Fibroblast of skin of right biceps (primary cell): Measurements from ENCODE around the gene SLC16A4.
"Not testable (repeated sequence)": the region's sequence is repeated elsewhere in the genome, so short reads cannot be mapped to it uniquely, and the experiment has no call there.

ENCODE experiments used
- DNase-seq: peaks from one replicate; pipeline ENCODE4 v3.0.0-alpha.2; 2013

The SLC16A4 gene

GRCh38 chr1:110390692-110391245 lies at the start of gene SLC16A4:
Gene SLC16A4, minus strand, starts transcription at chr1:110391026. Its CDS starts 1,703 bp downstream, at chr1:110389323.
- DNase-seq, result peak; percentile 52

- DNase-seq, result not testable (repeated sequence)
Measured at GRCh38 chr1:110439873-110440272, 49.0 kb upstream of the SLC16A4 start.

- no peak for DNase-seq
Measured at GRCh38 chr1:110438893-110439292, 48.1 kb upstream of the SLC16A4 start.

- not testable (repeated sequence) for DNase-seq
Measured at GRCh38 chr1:110437645-110438299, 46.9 kb upstream of the SLC16A4 start.

GRCh38 chr1:110436635-110437034 lies 45.8 kb upstream of the SLC16A4 start:
- DNase-seq, result peak; percentile 17

DNA sequence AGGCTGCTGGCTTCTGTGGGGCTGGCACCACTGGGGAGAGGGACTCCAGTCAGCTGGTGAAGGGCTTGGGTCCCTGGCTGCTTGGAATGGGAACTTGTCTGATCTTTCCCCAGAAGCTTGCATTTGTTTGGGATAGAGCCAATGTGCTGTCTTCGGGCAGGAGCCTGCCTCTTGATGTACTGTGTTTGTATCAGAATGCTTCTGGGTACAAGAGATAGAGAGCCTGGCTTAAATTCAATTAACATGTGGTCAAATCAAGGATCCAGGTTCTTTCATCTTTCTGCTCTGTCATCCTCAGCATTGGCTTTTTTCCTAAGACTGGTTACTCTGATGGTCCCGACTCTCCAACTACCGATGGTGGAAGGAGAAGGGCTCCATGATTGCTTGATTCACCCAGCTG lies 44.1 kb upstream of the SLC16A4 start:
- DNase-seq, result no peak

- DNase-seq, result peak; percentile 6
Measured at GRCh38 chr1:110433803-110434202, 43.0 kb upstream of the SLC16A4 start.

- DNase-seq, result no peak
Measured at GRCh38 chr1:110433213-110433612, 42.4 kb upstream of the SLC16A4 start.

DNA sequence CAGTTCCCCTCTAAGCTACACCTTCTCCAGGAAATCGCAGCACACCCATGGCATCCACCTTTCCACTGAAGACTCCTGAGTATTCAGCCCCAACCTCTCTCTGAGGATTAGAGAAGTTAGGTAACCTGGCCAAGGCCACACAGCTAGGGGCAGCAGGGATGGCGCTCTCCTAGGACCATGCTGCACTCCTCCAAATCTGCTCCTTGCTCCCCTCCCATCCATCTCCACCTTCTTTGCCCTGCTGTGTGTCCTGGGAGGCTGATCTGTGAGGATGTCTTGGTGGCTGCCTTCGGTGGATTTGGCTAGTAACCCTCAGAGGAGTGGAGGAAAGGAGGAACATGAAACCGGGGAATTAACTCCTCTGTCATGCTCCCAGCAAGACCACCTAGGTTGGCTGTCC lies 40.1 kb upstream of the SLC16A4 start:
- no peak for DNase-seq

- no peak for DNase-seq
Measured at GRCh38 chr1:110430366-110430765, 39.5 kb upstream of the SLC16A4 start.

GRCh38 chr1:110428946-110429345 lies 38.1 kb upstream of the SLC16A4 start:
- DNase-seq, result no peak

DNA sequence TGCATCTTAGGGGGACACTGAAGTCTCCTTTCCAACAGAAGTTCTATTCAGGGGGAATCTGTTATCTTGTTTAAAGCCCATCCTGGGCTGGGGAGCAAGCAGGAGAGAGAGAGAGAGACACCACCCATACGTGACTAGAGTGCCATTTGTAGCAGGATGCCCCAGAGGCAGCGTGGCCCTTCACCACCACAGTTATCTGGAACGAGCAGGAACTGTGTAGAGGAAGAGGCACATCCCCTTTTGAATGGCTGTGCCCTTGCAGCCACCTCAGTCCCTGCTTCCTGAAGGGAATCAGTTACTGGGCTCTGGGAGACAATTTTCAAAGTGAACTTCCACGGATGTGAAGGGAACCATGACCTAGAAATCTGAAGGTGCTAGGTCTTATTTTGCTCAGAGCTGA lies 36.0 kb upstream of the SLC16A4 start:
- DNase-seq, result no peak

GRCh38 chr1:110425612-110426152 lies 34.9 kb upstream of the SLC16A4 start:
- DNase-seq, result no peak

DNA sequence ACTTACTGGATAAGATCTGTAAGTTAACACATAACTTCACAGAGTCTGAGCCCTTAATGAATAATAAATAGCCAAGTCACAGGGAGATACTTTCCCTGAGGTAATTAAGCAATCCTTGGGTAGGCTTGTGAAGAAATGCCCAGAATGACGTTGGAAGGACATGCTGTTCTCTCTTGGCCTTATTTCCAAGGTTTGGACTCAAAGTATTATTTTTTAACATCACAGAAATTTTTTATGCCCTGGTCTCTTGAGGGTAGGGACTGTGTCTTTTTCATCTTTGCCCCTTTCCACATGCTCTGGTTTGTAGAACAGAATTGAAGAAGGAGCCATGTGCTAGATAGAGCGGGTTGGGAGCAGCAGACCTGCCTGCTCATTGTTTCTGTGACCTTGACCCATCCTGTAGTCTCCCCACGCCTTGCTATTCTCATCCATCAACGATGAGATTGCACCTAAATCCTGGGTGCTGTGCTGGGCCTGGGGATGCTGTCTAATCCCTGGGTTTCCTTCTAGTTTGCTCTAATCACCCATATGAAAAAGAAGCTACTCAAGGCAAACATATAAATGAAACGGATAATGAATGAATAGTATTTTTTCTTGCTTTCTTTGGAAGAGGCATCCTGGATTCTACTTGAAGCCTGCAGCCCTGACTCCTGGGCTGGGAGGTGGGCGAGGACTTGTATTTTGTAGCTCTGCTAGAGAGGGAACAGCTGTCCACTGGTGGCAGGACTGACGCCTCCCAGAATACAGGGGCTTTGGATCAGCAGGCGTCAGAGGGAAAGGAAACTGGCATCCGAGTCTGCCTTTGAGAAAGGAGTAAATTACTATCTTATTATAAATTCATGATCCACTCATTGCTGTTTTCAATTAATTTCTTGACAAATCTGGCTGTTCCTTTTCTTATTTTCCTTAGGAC lies 34.1 kb upstream of the SLC16A4 start:
- DNase-seq, result no peak

DNA sequence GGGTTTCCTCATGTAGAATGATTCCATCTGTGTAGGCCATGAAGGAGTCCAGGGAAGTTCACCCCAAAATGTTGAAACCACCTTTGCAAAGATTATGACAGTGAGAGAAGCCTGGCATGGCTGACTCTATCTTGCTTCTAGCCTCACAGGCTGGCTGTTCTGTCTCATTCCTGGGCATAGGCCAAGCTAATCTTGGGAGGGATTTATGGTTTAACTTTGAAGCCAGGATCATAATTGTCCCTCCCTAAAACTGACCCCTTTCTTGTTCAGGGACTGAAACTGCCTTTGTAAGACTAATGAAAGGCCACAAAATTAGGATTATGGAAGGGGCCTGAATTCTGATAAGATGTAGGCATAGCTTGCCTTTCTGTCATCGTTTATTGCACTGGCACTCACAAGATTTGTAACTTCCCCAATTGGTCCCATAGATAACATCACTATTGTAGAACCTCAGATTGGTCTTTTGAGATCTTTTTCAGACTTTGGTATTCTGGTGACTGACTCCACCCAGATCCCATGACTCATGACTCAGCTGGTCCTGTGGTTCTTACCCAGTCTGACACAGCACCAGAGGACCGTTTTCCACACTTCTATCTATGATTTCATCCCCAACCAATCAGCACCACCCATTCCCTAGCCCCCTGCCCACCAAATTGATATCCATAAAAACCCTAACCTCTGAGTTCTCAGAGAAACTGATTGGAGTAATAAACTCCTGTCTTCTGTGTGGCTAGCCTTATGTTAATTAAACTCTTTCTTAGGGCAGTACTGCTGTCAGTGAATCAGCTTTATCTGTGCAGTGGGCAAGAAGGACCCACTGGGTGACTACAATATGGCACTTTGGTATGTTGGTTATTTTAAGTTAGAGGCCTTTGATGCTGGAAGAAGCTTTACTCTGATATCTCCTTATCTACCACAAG lies 30.3 kb upstream of the SLC16A4 start:
- DNase-seq, result peak; percentile 22

DNA sequence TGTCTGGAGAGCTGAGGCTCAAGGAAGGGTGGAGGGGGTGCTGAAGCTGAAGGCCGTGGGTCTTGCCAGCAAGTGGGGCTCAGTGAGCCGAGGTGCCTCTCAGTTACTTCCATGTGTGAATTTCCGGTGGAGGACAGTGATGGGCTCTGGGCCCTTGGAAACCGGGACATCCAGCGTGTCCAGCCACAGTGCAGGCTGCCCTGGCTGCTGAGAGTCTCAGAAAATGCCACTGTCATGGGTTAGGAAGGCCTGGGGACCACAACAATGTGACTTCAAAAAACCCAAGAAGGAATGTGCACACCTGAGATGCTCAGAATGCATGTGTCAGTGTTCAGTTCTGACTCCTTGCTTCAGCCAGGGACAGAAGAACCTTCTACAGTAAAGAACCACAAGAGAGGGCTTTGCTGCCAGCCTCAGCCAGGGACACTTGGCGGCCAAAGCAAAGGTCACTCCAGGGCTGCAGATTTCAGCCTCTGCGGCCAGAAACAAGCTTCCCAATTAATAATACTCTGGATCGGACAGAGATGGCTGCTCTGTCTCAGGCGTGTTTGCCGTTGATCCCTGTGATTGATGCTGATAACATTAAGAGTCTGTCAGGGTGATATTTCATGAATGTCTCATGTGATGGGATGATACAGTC lies 29.3 kb upstream of the SLC16A4 start:
- DNase-seq, result no peak

- no peak for DNase-seq
Measured at GRCh38 chr1:110418729-110419128, 27.9 kb upstream of the SLC16A4 start.

DNA sequence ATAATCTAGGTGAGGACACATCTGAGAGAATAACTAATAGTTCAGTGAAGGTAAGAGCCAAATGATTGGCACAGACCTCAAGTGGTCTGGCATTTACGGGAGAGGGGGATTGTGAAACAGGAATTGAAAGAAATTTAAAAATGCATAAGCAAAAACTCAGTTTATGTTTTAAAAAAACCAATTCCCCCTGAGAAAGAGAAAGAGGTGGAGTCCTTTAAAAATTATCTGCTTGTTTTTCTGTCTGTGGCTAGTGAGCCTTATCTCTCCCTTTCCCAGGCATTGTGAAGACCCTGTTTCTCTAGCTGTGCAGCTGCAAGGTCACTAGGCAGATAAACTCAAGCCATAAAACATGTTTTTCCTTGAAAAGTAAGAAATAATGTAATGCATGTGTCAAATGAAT lies 22.2 kb upstream of the SLC16A4 start:
- not testable (repeated sequence) for DNase-seq

DNA sequence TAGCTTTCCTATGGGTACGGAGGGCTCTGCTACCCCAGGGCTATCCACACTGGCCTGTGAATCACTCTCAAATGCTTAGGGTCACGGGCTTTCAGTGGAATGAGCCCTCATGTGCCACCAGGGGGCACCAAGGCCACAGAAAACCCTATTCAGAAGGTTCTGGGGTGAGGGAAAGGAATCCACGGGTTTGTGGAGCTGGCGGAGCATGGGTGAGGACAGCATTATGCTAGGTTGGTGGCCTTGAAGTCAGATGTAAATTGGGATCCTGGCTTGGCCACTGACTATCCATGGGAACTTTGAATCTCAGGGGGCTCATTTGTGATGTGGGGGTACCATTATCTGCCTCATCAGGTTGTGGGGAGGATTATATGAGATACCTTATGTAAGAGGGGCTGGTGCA lies 21.8 kb upstream of the SLC16A4 start:
- peak; percentile 56 for DNase-seq

DNA sequence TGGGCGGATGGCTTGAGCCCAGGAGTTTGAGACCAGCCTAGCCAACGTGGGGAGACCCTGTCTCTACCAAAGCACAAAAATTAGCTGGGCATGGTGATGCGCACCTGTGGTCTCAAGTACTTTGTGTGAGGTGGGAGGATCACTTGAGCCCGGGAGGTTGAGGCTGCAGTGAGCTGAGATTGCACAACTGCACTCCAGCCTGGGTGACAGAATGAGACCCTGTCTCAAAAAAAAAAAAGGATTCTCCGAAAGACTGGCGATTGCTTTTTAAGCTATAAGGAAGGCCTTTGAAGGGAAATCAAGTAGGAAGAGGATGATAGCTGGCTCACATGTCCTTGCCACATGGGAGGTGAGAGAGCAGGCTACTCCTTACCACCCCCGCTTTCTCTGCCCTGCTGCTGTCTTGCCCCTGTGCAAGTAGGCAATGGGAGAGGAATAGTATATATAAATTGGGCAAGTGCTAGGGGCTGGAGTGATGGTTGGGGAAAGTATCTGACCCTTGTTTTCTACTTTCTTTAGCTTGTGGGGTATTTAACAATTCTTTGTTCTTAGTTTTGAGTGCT lies 20.4 kb upstream of the SLC16A4 start:
- no peak for DNase-seq

DNA sequence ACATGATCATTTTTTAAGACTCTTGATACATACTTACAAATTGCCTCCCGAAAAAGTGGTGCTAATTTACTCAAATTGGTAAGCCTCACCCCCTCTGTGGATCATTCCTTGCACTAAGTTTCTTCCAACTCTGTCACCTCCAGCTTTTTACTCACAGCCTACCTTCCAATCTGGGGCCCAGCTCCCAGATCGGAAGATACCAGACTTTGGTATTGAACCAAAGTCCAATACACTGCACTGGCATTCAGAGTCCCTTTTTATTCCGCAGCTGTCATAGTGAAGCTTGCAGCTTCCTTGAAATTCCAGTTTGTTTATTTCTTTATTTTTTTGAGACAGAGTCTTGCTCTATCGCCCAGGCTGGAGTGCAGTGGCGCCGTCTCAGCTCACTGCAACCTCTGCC lies 18.5 kb upstream of the SLC16A4 start:
- no peak for DNase-seq

DNA sequence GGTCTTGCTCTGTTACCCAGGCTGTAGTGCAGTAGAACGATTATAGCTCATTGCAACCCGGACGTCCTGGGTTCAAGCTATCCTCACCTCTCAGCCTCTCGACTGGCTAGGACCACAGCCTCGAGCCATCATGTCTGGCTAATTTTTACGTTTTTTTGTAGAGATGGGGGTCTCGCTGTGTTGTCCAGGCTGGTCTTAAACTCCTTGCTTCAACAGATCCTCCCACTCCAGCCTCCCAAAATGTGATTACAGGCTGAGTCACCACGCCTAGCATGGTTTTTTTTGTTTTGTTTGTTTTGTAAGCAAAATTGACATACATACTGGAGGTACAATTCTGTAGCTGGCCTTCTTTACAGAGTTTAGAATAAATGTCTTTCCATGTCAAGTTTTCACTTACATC lies 17.7 kb upstream of the SLC16A4 start:
- DNase-seq, result no peak
